H9 (cell line): ENCODE measurements around the gene HORMAD2. TPM values are rescaled to one million over a fixed set of nuclear protein-coding genes. Genes with fewer than 3 reads are reported as not detected.

Source experiments
- DNase-seq: peaks from one replicate; pipeline ENCODE4 v3.0.0-alpha.2; 2017
- H2AFZ ChIP-seq: one replicate; pipeline ENCODE4 v1.6.1; 2013; ENCODE audit warnings: mild to moderate bottlenecking, low read length, control low read depth, moderate library complexity
- H2AK5ac ChIP-seq: 2 replicates; pipeline ENCODE4 v1.6.1; 2013; ENCODE audit warnings: low read length, control low read depth, mixed read lengths; ENCODE audit not compliant: insufficient read length
- H2BK120ac ChIP-seq: one replicate; pipeline ENCODE4 v1.6.1; 2013; ENCODE audit warnings: low read depth, mild to moderate bottlenecking, low read length, control low read depth, inconsistent platforms; ENCODE audit not compliant: poor library complexity, severe bottlenecking
- H2BK12ac ChIP-seq: 2 replicates; pipeline ENCODE4 v1.6.1; 2013; ENCODE audit warnings: low read length, control low read depth, mixed read lengths, low read depth; ENCODE audit not compliant: insufficient read length
- H2BK15ac ChIP-seq: 2 replicates; pipeline ENCODE4 v1.6.1; 2013; ENCODE audit warnings: low read depth, low read length, control low read depth
- H2BK20ac ChIP-seq: one replicate; pipeline ENCODE4 v1.6.1; 2013; ENCODE audit warnings: low read depth, mild to moderate bottlenecking, low read length, control low read depth, inconsistent platforms; ENCODE audit not compliant: poor library complexity, severe bottlenecking
- H2BK5ac ChIP-seq: 2 replicates; pipeline ENCODE4 v1.6.1; 2013; ENCODE audit warnings: low read length, control low read depth, mixed read lengths; ENCODE audit not compliant: insufficient read length
- H3K14ac ChIP-seq: 2 replicates; pipeline ENCODE4 v1.6.1; 2013; ENCODE audit warnings: low read length, control low read depth; ENCODE audit not compliant: insufficient read depth
- H3K18ac ChIP-seq: 2 replicates; pipeline ENCODE4 v1.6.1; 2013; ENCODE audit warnings: low read depth, mild to moderate bottlenecking, mixed read lengths, low read length, control low read depth; ENCODE audit not compliant: insufficient read length
- H3K23ac ChIP-seq: 2 replicates; pipeline ENCODE4 v1.6.1; 2013; ENCODE audit warnings: low read length, control low read depth, mixed read lengths, low read depth; ENCODE audit not compliant: insufficient read length
- H3K23me2 ChIP-seq: 2 replicates; pipeline ENCODE4 v1.6.1; 2013; ENCODE audit warnings: low read depth, mild to moderate bottlenecking, mixed read lengths, low read length, control low read depth; ENCODE audit not compliant: insufficient read length, poor library complexity, severe bottlenecking
- H3K27ac ChIP-seq: 2 replicates; pipeline ENCODE4 v1.5.1; 2013; ENCODE audit warnings: low read length, control low read depth, mixed read lengths, low read depth; ENCODE audit not compliant: insufficient read length
- H3K27me3 ChIP-seq: 2 replicates; pipeline ENCODE4 v1.6.1; 2013; ENCODE audit warnings: low read length, control low read depth, inconsistent platforms; ENCODE audit not compliant: insufficient read depth
- H3K4ac ChIP-seq: 2 replicates; pipeline ENCODE4 v1.6.1; 2013; ENCODE audit warnings: low read depth, mild to moderate bottlenecking, control low read depth, inconsistent platforms, low read length, moderate library complexity
- H3K4me1 ChIP-seq: 2 replicates; pipeline ENCODE4 v1.6.1; 2013; ENCODE audit warnings: low read length, control low read depth, inconsistent platforms; ENCODE audit not compliant: insufficient read depth
- H3K4me2 ChIP-seq: 2 replicates; pipeline ENCODE4 v1.6.1; 2013; ENCODE audit warnings: low read length, control low read depth, mixed read lengths; ENCODE audit not compliant: insufficient read length, insufficient read depth
- H3K56ac ChIP-seq: 2 replicates; pipeline ENCODE4 v1.6.1; 2013; ENCODE audit warnings: low read depth, mild to moderate bottlenecking, mixed read lengths, low read length, control low read depth; ENCODE audit not compliant: insufficient read length
- H3K79me1 ChIP-seq: 2 replicates; pipeline ENCODE4 v1.6.1; 2013; ENCODE audit warnings: low read depth, mild to moderate bottlenecking, moderate library complexity, low read length, control low read depth, inconsistent platforms; ENCODE audit not compliant: insufficient read depth, poor library complexity, severe bottlenecking
- H3K79me2 ChIP-seq: 2 replicates; pipeline ENCODE4 v1.6.1; 2013; ENCODE audit warnings: low read length, control low read depth, inconsistent platforms; ENCODE audit not compliant: insufficient read depth
- H3K9ac ChIP-seq: 2 replicates; pipeline ENCODE4 v1.6.1; 2013; ENCODE audit warnings: low read length, control low read depth, mixed read lengths; ENCODE audit not compliant: insufficient read length; ENCODE audit errors: extremely low read depth
- H3K9me3 ChIP-seq: one replicate; pipeline ENCODE4 v1.6.1; 2013; ENCODE audit warnings: low read depth, low read length, inconsistent platforms; ENCODE audit not compliant: control insufficient read depth
- H3T11ph ChIP-seq: one replicate; pipeline ENCODE4 v1.6.1; 2013; ENCODE audit warnings: mild to moderate bottlenecking, low read length, control low read depth, inconsistent platforms
- H4K20me1 ChIP-seq: one replicate; pipeline ENCODE4 v1.6.1; 2013; ENCODE audit not compliant: control insufficient read depth, insufficient read length, insufficient read depth
- H4K5ac ChIP-seq: 2 replicates; pipeline ENCODE4 v1.6.1; 2013; ENCODE audit warnings: low read depth, mild to moderate bottlenecking, mixed read lengths, low read length, control low read depth; ENCODE audit not compliant: insufficient read length
- H4K8ac ChIP-seq: replicated peaks from 2 replicates; pipeline ENCODE4 v1.6.1; 2013; ENCODE audit warnings: low read length, control low read depth, mixed read lengths, low read depth; ENCODE audit not compliant: insufficient read length
- H4K91ac ChIP-seq: 2 replicates; pipeline ENCODE4 v1.6.1; 2013; ENCODE audit warnings: low read depth, mild to moderate bottlenecking, moderate library complexity, mixed read lengths, low read length, control low read depth; ENCODE audit not compliant: insufficient read length
- H3K27ac Mint-ChIP-seq, 3 experiments: 2 replicates in 2 of 3; 3 replicates in 1 of 3; pipeline ENCODE4 v1.8.0; 2020 to 2021; ENCODE audit warnings: mixed read lengths in 3 of 3, mild to moderate bottlenecking in 1 of 3, moderate library complexity in 1 of 3
- H3K27me3 Mint-ChIP-seq: 2 replicates; pipeline ENCODE4 v1.8.0; 2021; ENCODE audit warnings: low read depth, mild to moderate bottlenecking, moderate library complexity, mixed read lengths
- H3K36me3 Mint-ChIP-seq, 3 experiments: 2 replicates in 2 of 3; 3 replicates in 1 of 3; pipeline ENCODE4 v1.8.0; 2020 to 2021; ENCODE audit warnings: low read depth in 3 of 3, mixed read lengths in 3 of 3; ENCODE audit not compliant: insufficient read depth in 1 of 3
- H3K4me1 Mint-ChIP-seq, 2 experiments: 2 replicates each; pipeline ENCODE4 v1.8.0; 2020; ENCODE audit warnings: mixed read lengths in 2 of 2
- H3K4me3 Mint-ChIP-seq, 2 experiments: 2 replicates in 1 of 2; 3 replicates in 1 of 2; pipeline ENCODE4 v1.8.0; 2020 to 2021; ENCODE audit warnings: mild to moderate bottlenecking in 2 of 2, mixed read lengths in 2 of 2, moderate library complexity in 1 of 2
- H3K9me3 Mint-ChIP-seq, 2 experiments: 2 replicates in 1 of 2; 3 replicates in 1 of 2; pipeline ENCODE4 v1.8.0; 2020; ENCODE audit warnings: mild to moderate bottlenecking in 2 of 2, mixed read lengths in 2 of 2, moderate library complexity in 1 of 2
- CTCF ChIP-seq: fragments of 200-600 bp; sonication (generic); conservative IDR thresholded peaks from 3 replicates; pipeline ENCODE4 v1.8.0; 2021; ENCODE audit warnings: antibody characterized with exemption, mild to moderate bottlenecking
- WGBS: extraction: QIAGEN DNeasy Blood & Tissue Kit; methylation state at CpG from one replicate; pipeline ENCODE4 v1.1.7; 2013; ENCODE audit warnings: missing lambda C conversion rate, low lambda C conversion rate, mixed read lengths; ENCODE audit not compliant: insufficient read length; ENCODE audit errors: extremely low coverage; 5-methylcytosine and 5-hydroxymethylcytosine counted together
- total RNA-seq: library from RNA; stranded (reverse); gene quantifications from 2 replicates; pipeline ENCODE4 v1.2.1, GENCODE V29; 2021

The HORMAD2 gene
- total RNA-seq, 1 experiment from 2014 or later = not detected

GRCh38 chr22:30195245-30196140 is 115.2 kb downstream of the HORMAD2 start:
- no peaks in the 10 kb centered on the region for H3K27me3 ChIP-seq
- peak overlapping the region; percentile 20 for H3K4me2 ChIP-seq
- Mint-ChIP-seq H3K27me3 (no peaks in the 10 kb centered on the region), H3K4me3 (peak overlapping the region in 1 of 2 experiments; percentile 8; a peak in 1 of 5 replicates), H3K4me1 (peaks cover 37 to 39% of the 10 kb centered on the region in 2 experiments), H3K9me3 (no peaks in the 10 kb centered on the region), H3K27ac (peak overlapping the region; percentile 37 to 96 (median 93); a peak in 4 of 7 replicates), H3K36me3 (no peaks in the 10 kb centered on the region)
- no peak overlapping the region for H3K23ac ChIP-seq
- H3K79me1 ChIP-seq = no peaks in the 10 kb centered on the region
- no peak for DNase-seq
- H2BK12ac ChIP-seq = no peak overlapping the region
- no peak overlapping the region for H2AK5ac ChIP-seq
- H3K14ac ChIP-seq = no peak overlapping the region
- H2AFZ ChIP-seq = no peak overlapping the region
- WGBS = no CpG with 5 or more reads among the region's 5 CpGs
- peak overlapping the region; percentile 21 for H3K18ac ChIP-seq
- H3K56ac ChIP-seq = no peak overlapping the region
- H3T11ph ChIP-seq = no peak overlapping the region
- no peak overlapping the region for H3K4ac ChIP-seq
- H4K91ac ChIP-seq = no peak overlapping the region
- H2BK5ac ChIP-seq = no peak overlapping the region
- no peaks in the 10 kb centered on the region for H3K79me2 ChIP-seq
- no peaks in the 10 kb centered on the region for H3K9me3 ChIP-seq
- H4K20me1 ChIP-seq = no peaks in the 10 kb centered on the region
- H2BK20ac ChIP-seq = no peak overlapping the region
- no peak overlapping the region for H4K5ac ChIP-seq
- peaks cover 2% of the 10 kb centered on the region for H3K4me1 ChIP-seq
- no peak for TF ChIP-seq CTCF
- H4K8ac ChIP-seq = no peak overlapping the region
- no peak overlapping the region for H3K9ac ChIP-seq
- no peak overlapping the region for H2BK120ac ChIP-seq
- no peak overlapping the region for H2BK15ac ChIP-seq
- peaks cover 3% of the 10 kb centered on the region for H3K23me2 ChIP-seq
- peak overlapping the region; percentile 88 for H3K27ac ChIP-seq
